ENCODE data around the gene GHRL. TPM values are rescaled to one million over a fixed set of nuclear protein-coding genes. Genes with fewer than 3 reads are reported as not detected.

The GHRL gene
- polyA plus RNA-seq, 2 of the 4 experiments (the other 2 are of a cell fraction) = not detected

GRCh38 chr3:10304905-10305304 lies 12.2 kb upstream of the GHRL start:
- DNase-seq (ENCODE audit: low read depth in 1 of 2, low spot score in 1 of 2) (no peak), FAIRE-seq (no peak), ATAC-seq (no peak; a peak in 1 of 6 replicates)
- Histone ChIP-seq H3K4me1 (peaks cover 4% of the 10 kb centered on the region; the same call in 1 of the 3 replicates), H3K4me3 (no peak overlapping the region), H3K4me2 (no peak overlapping the region), H3K9me3 (no peaks in the 10 kb centered on the region), H3K27ac (0 out of 6 replicates have a peak overlapping the region, but pooled peaks of 1 of the 2 experiments have one; percentile 7)
- POLR2A ChIA-PET = no interaction called here
- CTCF ChIA-PET = interaction anchor here (1.2 to 4.7 kb wide), 6 partner anchors 9 to 266 kb away, joined by 3 to 25 read pairs (median 6); no protein-coding TSS in a partner anchor
- WGBS (ENCODE audit: missing lambda C conversion rate) = 92% methylated on average over 8 of the region's 8 CpGs
- TF ChIP-seq MAX (IDR thresholded peaks at IDR 0.05) = no peak
- TF ChIP-seq HOXB5 (CRISPR knock-in tag; IDR thresholded peaks at IDR 0.05) = no peak
- no peak for TF ChIP-seq REST (IDR thresholded peaks at IDR 0.05)
- TF ChIP-seq RAD21 (conservative IDR thresholded peaks at IDR 0.05 in 1 of 2, IDR thresholded peaks at IDR 0.05 in 1 of 2) = no peak
- TF ChIP-seq RFX5 (IDR thresholded peaks at IDR 0.05) = no peak
- TF ChIP-seq FOXS1 (CRISPR knock-in tag; IDR thresholded peaks at IDR 0.05) = no peak
- TF ChIP-seq TP53 (CRISPR knock-in tag; IDR thresholded peaks at IDR 0.05) = no peak
- TF ChIP-seq GATA3 (IDR thresholded peaks at IDR 0.05; ENCODE audit: borderline replicate concordance) = no peak

GRCh38 chr3:10303785-10304184 lies 11.0 kb upstream of the GHRL start:
- POLR2A ChIA-PET = interaction anchor here (1.2 kb wide), 1 partner anchor 10 kb away, joined by 3 read pairs; no protein-coding TSS in a partner anchor
- TF ChIP-seq MAFK (IDR thresholded peaks at IDR 0.05; ENCODE audit: partially characterized antibody) (peak; percentile 5), HDAC2 (IDR thresholded peaks at IDR 0.05) (no peak), TP53 (CRISPR knock-in tag; IDR thresholded peaks at IDR 0.05) (no peak), RCOR1 (IDR thresholded peaks at IDR 0.05; ENCODE audit: low read depth, low read length) (no peak), HEYL (CRISPR knock-in tag; IDR thresholded peaks at IDR 0.05) (no peak), KDM1A (IDR thresholded peaks at IDR 0.05; ENCODE audit: low read depth) (no peak), REST (IDR thresholded peaks at IDR 0.05) (no peak), FOXS1 (CRISPR knock-in tag; IDR thresholded peaks at IDR 0.05) (no peak)
- no peak overlapping the region for H3K4me2 ChIP-seq
- no peaks in the 10 kb centered on the region for H3K9me3 ChIP-seq
- ATAC-seq (peak; percentile 52 to 63; a peak in 5 of 6 replicates), DNase-seq (ENCODE audit: low read depth in 1 of 2, low spot score in 1 of 2) (no peak), FAIRE-seq (no peak)
- H3K4me1 ChIP-seq = peaks cover 4% of the 10 kb centered on the region; the same call in 1 of the 3 replicates
- H3K27ac ChIP-seq = no peak overlapping the region
- 68% methylated on average over 8 of the region's 8 CpGs for WGBS (ENCODE audit: missing lambda C conversion rate)
- no peak overlapping the region for H3K4me3 ChIP-seq
- CTCF ChIA-PET = interaction anchor here (0.5 to 4.7 kb wide), 9 partner anchors 8 to 503 kb away, joined by 3 to 25 read pairs (median 4); no protein-coding TSS in a partner anchor

- 93% methylated on average over 9 of the region's 9 CpGs for WGBS (ENCODE audit: missing lambda C conversion rate)
- ATAC-seq = no peak
- ChIA-PET CTCF (interaction anchor here (0.5 to 4.7 kb wide), 6 partner anchors 9 to 357 kb away, joined by 3 to 25 read pairs (median 6); no protein-coding TSS in a partner anchor), POLR2A (interaction anchor here (1.2 kb wide), 1 partner anchor 10 kb away, joined by 3 read pairs; no protein-coding TSS in a partner anchor)
- no peak overlapping the region for H3K27ac ChIP-seq
- no peak for DNase-seq (ENCODE audit: low read depth in 1 of 2, low spot score in 1 of 2)
- H3K4me1 ChIP-seq = peaks cover 4% of the 10 kb centered on the region; the same call in 1 of the 3 replicates
- TF ChIP-seq BHLHE40 (IDR thresholded peaks at IDR 0.05; ENCODE audit: low read depth, low read length) (no peak), CEBPB (IDR thresholded peaks at IDR 0.05) (no peak), EP300 (IDR thresholded peaks at IDR 0.05) (no peak), RNF2 (IDR thresholded peaks at IDR 0.05; ENCODE audit: borderline replicate concordance, low read depth) (no peak), ZC3H11A (IDR thresholded peaks at IDR 0.05) (no peak), GATA3 (IDR thresholded peaks at IDR 0.05; ENCODE audit: borderline replicate concordance) (no peak), EHMT2 (IDR thresholded peaks at IDR 0.05; ENCODE audit: low read depth) (no peak), RCOR1 (IDR thresholded peaks at IDR 0.05; ENCODE audit: low read depth, low read length) (no peak), CHD2 (IDR thresholded peaks at IDR 0.05; ENCODE audit: low read length, partially characterized antibody) (no peak), HOXB5 (CRISPR knock-in tag; IDR thresholded peaks at IDR 0.05) (no peak), ELK1 (IDR thresholded peaks at IDR 0.05; ENCODE audit: low read depth, low read length) (no peak)
- no peak overlapping the region for H3K4me3 ChIP-seq
- H3K9me3 ChIP-seq = no peaks in the 10 kb centered on the region
- FAIRE-seq = no peak
- no peak overlapping the region for H3K4me2 ChIP-seq
Measured at GRCh38 chr3:10303105-10303504, 10.4 kb upstream of the GHRL start.
